HepG2 (cell line): ENCODE data around the gene CBFA2T2. TPM values are rescaled to one million over a fixed set of nuclear protein-coding genes. Genes with fewer than 3 reads are reported as not detected.

Experiments used
- ATAC-seq: fragments of 200-7000 bp; cut with Tn5 transposase; 3 replicates; pipeline ENCODE4 v1.9.1; 2020; ENCODE audit warnings: mild to moderate bottlenecking, moderate library complexity
- BruUV-seq: library from RNA; stranded (reverse); fragments of 400-500 nt; replicated peaks from 2 replicates; lab custom pipeline; 2021; lab: Mats Ljungman, UMichigan
- CTCF ChIA-PET: fragments of 300-600 bp; formaldehyde crosslinking; extraction: SDS; loops from one replicate; lab custom pipeline; 2021; ENCODE audit warnings: low total read pairs, inconsistent platforms, low intra/inter-chr PET ratio; lab: Yijun Ruan, JAX
- POLR2A ChIA-PET: fragments of 350-600 bp; sonication (Branson Sonifier 250); formaldehyde crosslinking; loops from one replicate; lab custom pipeline; 2020; ENCODE audit warnings: antibody characterized with exemption, inconsistent platforms; lab: Yijun Ruan, JAX
- DNase-seq: peaks from one replicate; pipeline ENCODE4 v3.0.0-alpha.2; 2015; ENCODE audit warnings: low spot score
- FAIRE-seq: peaks from 3 replicates; lab custom pipeline; 2011; peaks lifted over from hg19 to GRCh38; lab: Jason Lieb, UNC
- H2AFZ ChIP-seq: one replicate; pipeline ENCODE4 v1.6.1; 2011; ENCODE audit warnings: low read length, inconsistent platforms
- H3K27ac ChIP-seq: fragments of 300-600 bp; 3 replicates; pipeline ENCODE4 v1.8.0; 2011; ENCODE audit warnings: mixed run types, mild to moderate bottlenecking, mixed read lengths, low read length, inconsistent platforms; ENCODE audit not compliant: insufficient read depth; ENCODE audit errors: extremely low read length
- H3K27me3 ChIP-seq, 2 experiments: fragments of 200-600 bp in 1 of 2; 2 replicates in 1 of 2; 3 replicates in 1 of 2; pipeline versions ENCODE4 v1.6.0 to v1.8.0; 2011; ENCODE audit warnings: low read length in 2 of 2, mild to moderate bottlenecking in 2 of 2, moderate library complexity in 2 of 2, inconsistent platforms in 1 of 2; ENCODE audit not compliant: insufficient read depth in 2 of 2, control insufficient read depth in 1 of 2
- H3K36me3 ChIP-seq, 2 experiments: fragments of 200-600 bp in 1 of 2; replicated peaks in 1 of 2; 2 replicates in 1 of 2; 3 replicates in 1 of 2; pipeline versions ENCODE4 v1.5.1 to v1.8.0; 2011; ENCODE audit warnings: low read length in 2 of 2, inconsistent platforms in 1 of 2; ENCODE audit not compliant: insufficient read depth in 2 of 2, control insufficient read depth in 1 of 2
- H3K4me1 ChIP-seq: 2 replicates; pipeline ENCODE4 v1.5.1; 2012; ENCODE audit warnings: low read length, inconsistent platforms; ENCODE audit not compliant: insufficient read depth
- H3K4me2 ChIP-seq: 2 replicates; pipeline ENCODE4 v1.6.0; 2011; ENCODE audit warnings: low read depth, low read length, inconsistent platforms
- H3K4me3 ChIP-seq, 3 experiments: fragments of 200-600 bp in 1 of 3; sonication (generic), shearing (Covaris generic) in 1 of 3; replicated peaks in 1 of 3; 2 replicates each; pipeline ENCODE4 v1.5.1; 2011 to 2016; ENCODE audit warnings: low read length in 3 of 3, inconsistent platforms in 2 of 3, low read depth in 2 of 3, mild to moderate bottlenecking in 2 of 3, control low read depth in 1 of 3, mixed read lengths in 1 of 3; ENCODE audit not compliant: insufficient read depth in 1 of 3
- H3K79me2 ChIP-seq: one replicate; pipeline ENCODE4 v1.6.1; 2011; ENCODE audit warnings: low read length, inconsistent platforms; ENCODE audit not compliant: insufficient read depth
- H3K9ac ChIP-seq: 2 replicates; pipeline ENCODE4 v1.6.0; 2011; ENCODE audit warnings: mild to moderate bottlenecking, low read depth, low read length, inconsistent platforms; ENCODE audit not compliant: insufficient read depth
- H3K9me3 ChIP-seq: 2 replicates; pipeline ENCODE4 v1.5.1; 2012; ENCODE audit warnings: mild to moderate bottlenecking, low read length
- H4K20me1 ChIP-seq: 2 replicates; pipeline ENCODE4 v1.6.0; 2011; ENCODE audit warnings: inconsistent platforms, mild to moderate bottlenecking, low read length, moderate library complexity; ENCODE audit not compliant: insufficient read depth
- HDAC6 ChIP-seq: fragments of 200-600 bp; sonication (generic); IDR thresholded peaks from 2 replicates; pipeline ENCODE4 v1.7.0; 2017; ENCODE audit warnings: mild to moderate bottlenecking, antibody characterized with exemption, low read length, low read depth
- MIXL1 ChIP-seq: IDR thresholded peaks from 2 replicates; pipeline ENCODE4 v1.6.1; 2016
- PHF20 ChIP-seq: sonication (generic); formaldehyde crosslinking; IDR thresholded peaks from 2 replicates; pipeline ENCODE4 v1.5.0; 2020; ENCODE audit warnings: mild to moderate bottlenecking, missing genetic modification reagents
- RELA ChIP-seq: sonication (generic); formaldehyde crosslinking; IDR thresholded peaks from 2 replicates; pipeline ENCODE4 v1.4.0; 2020; ENCODE audit warnings: missing genetic modification reagents
- ZBTB38 ChIP-seq: sonication (generic); formaldehyde crosslinking; IDR thresholded peaks from 2 replicates; pipeline ENCODE4 v1.5.1; 2020; ENCODE audit warnings: mild to moderate bottlenecking, missing genetic modification reagents
- ZFX ChIP-seq: sonication (generic); formaldehyde crosslinking; IDR thresholded peaks from 2 replicates; pipeline ENCODE4 v1.4.0; 2020; ENCODE audit warnings: mild to moderate bottlenecking, low read depth, missing genetic modification reagents, moderate library complexity
- ZNF12 ChIP-seq: sonication (generic); formaldehyde crosslinking; IDR thresholded peaks from 2 replicates; pipeline ENCODE4 v1.5.0; 2020; ENCODE audit warnings: missing genetic modification reagents
- ZNF121 ChIP-seq: sonication (generic); formaldehyde crosslinking; IDR thresholded peaks from 2 replicates; pipeline ENCODE4 v1.5.0; 2020; ENCODE audit warnings: mild to moderate bottlenecking, missing genetic modification reagents
- ZNF232 ChIP-seq: sonication (generic); formaldehyde crosslinking; IDR thresholded peaks from 2 replicates; pipeline ENCODE4 v1.4.0; 2020; ENCODE audit warnings: missing genetic modification reagents, borderline replicate concordance
- ZNF3 ChIP-seq: IDR thresholded peaks from 2 replicates; pipeline ENCODE4 v1.7.0; 2017; ENCODE audit warnings: inconsistent platforms
- ZNF678 ChIP-seq: sonication (generic); formaldehyde crosslinking; IDR thresholded peaks from 2 replicates; pipeline ENCODE4 v1.4.0; 2020; ENCODE audit warnings: mild to moderate bottlenecking, missing genetic modification reagents
- ZNF761 ChIP-seq: sonication (generic); formaldehyde crosslinking; conservative IDR thresholded peaks from 2 replicates; pipeline ENCODE4 v1.4.0; 2020; ENCODE audit warnings: mild to moderate bottlenecking, missing genetic modification reagents
- ZNF766 ChIP-seq: sonication (generic); formaldehyde crosslinking; IDR thresholded peaks from 2 replicates; pipeline ENCODE4 v1.5.0; 2020; ENCODE audit warnings: missing genetic modification reagents, borderline replicate concordance
- WGBS: methylation state at CpG from one replicate; pipeline ENCODE4 v1.1.6; 2017; ENCODE audit warnings: low lambda C conversion rate; 5-methylcytosine and 5-hydroxymethylcytosine counted together
- in situ Hi-C: cut with HindIII; loops from 2 replicates; pipeline ENCODE4 v1.10.0; 2017; ENCODE audit warnings: low pct_unique_long_range_greater_than_20kb; ENCODE audit not compliant: extremely low pct_ligation_motif_present
- intact Hi-C: fragments of 100-400 bp; cut with micrococcal nuclease; formaldehyde crosslinking; loops from one replicate; pipeline ENCODE4 v1.10.0; 2022; ENCODE audit not compliant: unreplicated experiment
- polyA plus RNA-seq, 8 experiments: library from polyadenylated mRNA; depleted of rRNA in 3 of 8; stranded (reverse) in 7 of 8; unstranded in 1 of 8; fragments of >200 nt; fragmentation: Illumina TruSeq in 4 of 8; extraction: Trizol in 4 of 8; gene quantifications; 2 replicates each; pipeline versions ENCODE4 v1.2.1 to v1.2.3, GENCODE V29; 2011 to 2016; ENCODE audit warnings: low read depth in 4 of 8, missing spikeins in 1 of 8, mixed read lengths in 1 of 8; ENCODE audit not compliant: insufficient read depth in 1 of 8
- total RNA-seq, 5 experiments: library from RNA; depleted of rRNA; stranded (reverse); fragments of >200 nt; fragmentation: Illumina TruSeq; extraction: Trizol; gene quantifications; 2 replicates each; pipeline ENCODE4 v1.2.3, GENCODE V29; 2016; ENCODE audit warnings: low read depth in 1 of 5
- TF ChIP-seq, protein P1 (sequence below): sonication (generic); formaldehyde crosslinking; IDR thresholded peaks from 2 replicates; pipeline ENCODE4 v1.9.0; 2021; ENCODE audit warnings: missing genetic modification reagents, mild to moderate bottlenecking, borderline replicate concordance
- TF ChIP-seq, protein P2 (sequence below): sonication (generic); formaldehyde crosslinking; IDR thresholded peaks from 2 replicates; pipeline ENCODE4 v1.5.0; 2020; ENCODE audit warnings: mild to moderate bottlenecking, missing genetic modification reagents
- TF ChIP-seq, protein P3 (sequence below): IDR thresholded peaks from 2 replicates; pipeline ENCODE4 v1.6.1; 2018; ENCODE audit warnings: missing genetic modification reagents, mild to moderate bottlenecking, missing compliant biosample characterization

Gene CBFA2T2
- total and polyA plus RNA-seq, 2 of the 13 experiments (the other 11 are each of a cell fraction or from before 2014, with no cell fraction given), result 6.3 to 21.2 TPM

DNA sequence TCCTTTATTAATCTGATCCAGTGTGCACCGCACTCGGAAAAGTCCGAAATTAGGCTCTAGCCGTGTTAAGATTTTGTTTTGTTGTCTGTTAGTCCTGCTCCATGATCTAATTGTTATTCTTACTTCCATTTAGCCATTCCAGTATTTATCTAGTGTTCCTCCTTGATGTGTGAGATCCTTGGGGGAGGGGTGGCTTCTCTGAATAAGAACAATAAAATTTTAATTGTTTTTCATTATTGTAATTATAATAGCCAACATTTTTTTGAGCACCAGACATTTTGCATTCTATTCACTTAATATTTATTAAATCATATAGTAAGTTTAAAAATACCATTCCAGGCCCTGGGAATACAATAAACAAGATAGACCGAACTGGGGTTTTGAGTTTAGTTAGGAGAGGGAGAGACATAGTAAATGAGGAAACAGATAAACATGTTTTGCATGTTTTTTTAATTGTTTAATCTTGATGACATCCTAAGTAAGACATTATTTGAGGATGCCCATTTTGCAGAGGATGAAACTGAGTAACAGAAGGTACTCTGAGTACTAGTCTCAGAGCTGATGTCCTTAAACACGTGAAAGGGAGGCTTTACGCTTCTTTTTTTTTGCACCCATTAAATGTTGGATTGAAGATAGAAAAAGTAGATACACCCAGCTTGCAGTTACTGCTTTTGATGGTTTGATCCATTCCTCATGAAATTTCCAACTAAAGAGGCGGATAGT is 1.2 kb downstream of the CBFA2T2 start (continued):
- TF ChIP-seq, protein P1, sequence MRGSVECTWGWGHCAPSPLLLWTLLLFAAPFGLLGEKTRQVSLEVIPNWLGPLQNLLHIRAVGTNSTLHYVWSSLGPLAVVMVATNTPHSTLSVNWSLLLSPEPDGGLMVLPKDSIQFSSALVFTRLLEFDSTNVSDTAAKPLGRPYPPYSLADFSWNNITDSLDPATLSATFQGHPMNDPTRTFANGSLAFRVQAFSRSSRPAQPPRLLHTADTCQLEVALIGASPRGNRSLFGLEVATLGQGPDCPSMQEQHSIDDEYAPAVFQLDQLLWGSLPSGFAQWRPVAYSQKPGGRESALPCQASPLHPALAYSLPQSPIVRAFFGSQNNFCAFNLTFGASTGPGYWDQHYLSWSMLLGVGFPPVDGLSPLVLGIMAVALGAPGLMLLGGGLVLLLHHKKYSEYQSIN, result no peak
- TF ChIP-seq, all 625 proteins: peak for 11

DNA sequence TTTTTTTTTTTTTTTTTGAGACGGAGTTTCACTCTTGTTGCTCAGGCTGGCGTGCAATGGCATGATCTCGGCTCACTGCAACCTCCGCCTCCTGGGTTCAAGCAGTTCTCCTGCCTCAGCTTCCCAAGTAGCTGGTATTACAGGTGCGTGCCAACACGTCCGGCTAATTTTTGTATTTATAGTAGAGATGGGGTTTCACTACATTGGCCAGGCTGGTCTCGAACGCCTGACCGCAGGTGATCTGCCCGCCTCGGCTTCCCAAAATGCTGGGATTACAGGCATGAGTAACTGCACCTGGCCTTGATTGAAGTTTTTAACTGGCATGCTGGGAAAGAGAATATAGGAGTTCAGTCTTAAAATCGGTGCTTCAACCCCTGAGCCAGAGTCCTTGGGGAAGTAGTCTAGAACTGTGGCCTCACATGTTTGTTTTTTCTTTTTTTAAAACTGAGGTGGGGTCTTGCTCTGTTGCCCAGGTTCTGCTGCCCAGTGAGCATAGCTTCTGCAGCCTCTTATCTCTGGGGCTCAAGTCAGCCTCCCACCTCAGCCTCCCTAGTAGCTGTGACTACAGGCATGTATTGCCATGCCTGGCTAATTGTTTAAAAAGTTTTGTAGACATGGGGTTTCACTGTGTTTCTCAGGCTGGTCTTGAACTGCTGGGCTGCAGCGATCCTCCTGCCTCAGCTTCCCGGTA is 3.3 kb downstream of the CBFA2T2 start:
- FAIRE-seq (no peak), DNase-seq (no peak), ATAC-seq (no peak)
- Histone ChIP-seq H3K4me3 (no peak overlapping the region), H3K27ac (no peak overlapping the region), H3K36me3 (peaks cover 0 to 4% of the 10 kb centered on the region in 2 experiments; a peak in 2 of 5 replicates), H3K9me3 (no peaks in the 10 kb centered on the region), H3K27me3 (peaks cover 0 to 5% of the 10 kb centered on the region in 2 experiments; a peak in 1 of 5 replicates), H3K4me1 (peaks cover 34% of the 10 kb centered on the region), H3K4me2 (no peak overlapping the region), H2AFZ (no peak overlapping the region), H3K9ac (no peak overlapping the region), H3K79me2 (peaks cover 58% of the 10 kb centered on the region), H4K20me1 (peaks cover 12% of the 10 kb centered on the region; the same call in 1 of the 2 replicates)
- intact Hi-C loops, result no loop called here
- TF ChIP-seq ZNF3 (CRISPR knock-in tag) (no peak), RELA (no peak), ZNF232 (no peak), ZNF761 (no peak), ZNF678 (CRISPR knock-in tag) (no peak), MIXL1 (CRISPR knock-in tag) (no peak), ZNF121 (peak; percentile 89), ZNF12 (CRISPR knock-in tag) (no peak), HDAC6 (no peak), ZNF766 (CRISPR knock-in tag) (0 out of 2 replicates have a peak, but pooled peaks have one; percentile 9), ZBTB38 (CRISPR knock-in tag) (0 out of 2 replicates have a peak, but pooled peaks have one; percentile 3), ZFX (no peak), PHF20 (peak; percentile 18; the same call in 1 of the 2 replicates)
- TF ChIP-seq, protein P2, sequence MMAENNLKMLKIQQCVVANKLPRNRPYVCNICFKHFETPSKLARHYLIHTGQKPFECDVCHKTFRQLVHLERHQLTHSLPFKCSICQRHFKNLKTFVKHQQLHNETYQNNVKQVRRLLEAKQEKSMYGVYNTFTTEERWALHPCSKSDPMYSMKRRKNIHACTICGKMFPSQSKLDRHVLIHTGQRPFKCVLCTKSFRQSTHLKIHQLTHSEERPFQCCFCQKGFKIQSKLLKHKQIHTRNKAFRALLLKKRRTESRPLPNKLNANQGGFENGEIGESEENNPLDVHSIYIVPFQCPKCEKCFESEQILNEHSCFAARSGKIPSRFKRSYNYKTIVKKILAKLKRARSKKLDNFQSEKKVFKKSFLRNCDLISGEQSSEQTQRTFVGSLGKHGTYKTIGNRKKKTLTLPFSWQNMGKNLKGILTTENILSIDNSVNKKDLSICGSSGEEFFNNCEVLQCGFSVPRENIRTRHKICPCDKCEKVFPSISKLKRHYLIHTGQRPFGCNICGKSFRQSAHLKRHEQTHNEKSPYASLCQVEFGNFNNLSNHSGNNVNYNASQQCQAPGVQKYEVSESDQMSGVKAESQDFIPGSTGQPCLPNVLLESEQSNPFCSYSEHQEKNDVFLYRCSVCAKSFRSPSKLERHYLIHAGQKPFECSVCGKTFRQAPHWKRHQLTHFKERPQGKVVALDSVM (CRISPR knock-in tag), result peak; percentile 78
- TF ChIP-seq, protein P3, sequence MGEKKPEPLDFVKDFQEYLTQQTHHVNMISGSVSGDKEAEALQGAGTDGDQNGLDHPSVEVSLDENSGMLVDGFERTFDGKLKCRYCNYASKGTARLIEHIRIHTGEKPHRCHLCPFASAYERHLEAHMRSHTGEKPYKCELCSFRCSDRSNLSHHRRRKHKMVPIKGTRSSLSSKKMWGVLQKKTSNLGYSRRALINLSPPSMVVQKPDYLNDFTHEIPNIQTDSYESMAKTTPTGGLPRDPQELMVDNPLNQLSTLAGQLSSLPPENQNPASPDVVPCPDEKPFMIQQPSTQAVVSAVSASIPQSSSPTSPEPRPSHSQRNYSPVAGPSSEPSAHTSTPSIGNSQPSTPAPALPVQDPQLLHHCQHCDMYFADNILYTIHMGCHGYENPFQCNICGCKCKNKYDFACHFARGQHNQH (CRISPR knock-in tag), result no peak
- no TSS peak for BruUV-seq
- 96% methylated on average over 15 of the region's 15 CpGs for WGBS
- in situ Hi-C loops, result no loop called here
- CTCF ChIA-PET, result no interaction called here
- POLR2A ChIA-PET, result no interaction called here
